Ishikawa (cell line): ENCODE measurements around the gene GNL1.

ENCODE experiments used
- EGR1 ChIP-seq: IDR thresholded peaks from 2 replicates; pipeline ENCODE4 v1.6.1; 2012
- EP300 ChIP-seq: IDR thresholded peaks from 2 replicates; pipeline ENCODE4 v1.6.1; 2012; ENCODE audit warnings: borderline replicate concordance
- RAD21 ChIP-seq: IDR thresholded peaks from 2 replicates; pipeline ENCODE4 v1.6.1; 2012; ENCODE audit warnings: low read depth
- TAF1 ChIP-seq: IDR thresholded peaks from 2 replicates; pipeline ENCODE4 v1.6.1; 2012; ENCODE audit warnings: low read depth, mild to moderate bottlenecking
- TCF12 ChIP-seq: IDR thresholded peaks from 2 replicates; pipeline ENCODE4 v1.6.1; 2012; ENCODE audit warnings: low read depth
- YY1 ChIP-seq: IDR thresholded peaks from 2 replicates; pipeline ENCODE4 v1.6.1; 2012; ENCODE audit warnings: low read depth

DNA sequence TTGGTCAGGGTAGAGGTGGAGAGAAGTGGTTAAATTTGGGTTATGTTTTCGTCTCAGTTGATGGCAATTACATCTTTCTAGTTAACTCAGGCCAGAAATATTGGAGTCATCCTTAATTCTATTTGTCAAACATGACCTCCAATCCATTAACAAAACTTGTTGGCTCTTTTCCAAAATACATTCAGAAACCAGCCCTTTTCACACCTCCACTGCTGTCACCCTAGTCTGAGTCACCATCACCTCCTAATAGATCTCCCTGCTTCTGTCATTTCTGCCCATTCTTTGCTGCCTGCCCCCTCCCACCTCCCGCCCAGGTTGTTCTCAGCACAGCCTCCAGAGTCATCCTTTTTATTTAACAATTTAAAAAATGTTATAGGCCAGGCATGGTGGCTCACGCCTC is 12.0 kb upstream of the GNL1 start:
- TF ChIP-seq TCF12 (no peak), EGR1 (no peak), TAF1 (no peak), YY1 (no peak), EP300 (no peak), RAD21 (no peak)
